Adrenal gland (tissue), 12 donors: Measurements from ENCODE around the gene ABHD11. TPM values are rescaled to one million over a fixed set of nuclear protein-coding genes. Genes with fewer than 3 reads are reported as not detected.

Experiments
- DNase-seq, 7 donors: peaks; one replicate each; pipeline ENCODE4 v3.0.0-alpha.2; 2019 to 2020
- H3K27ac ChIP-seq, 5 donors: fragments of 200-600 bp; sonication (generic) in 4 of 5; 1 replicate in 3 of 5; 2 replicates in 2 of 5; pipeline versions ENCODE4 v1.5.1 to v1.8.0; 2016 to 2020; ENCODE audit warnings: mild to moderate bottlenecking in 1 of 5
- H3K27me3 ChIP-seq: fragments of 200-600 bp; 2 replicates; pipeline ENCODE4 v1.8.0; 2021
- H3K36me3 ChIP-seq, 2 donors: fragments of 200-600 bp; replicated peaks in 1 of 2; 1 replicate in 1 of 2; 2 replicates in 1 of 2; pipeline versions ENCODE4 v1.5.1 to v1.8.0; 2018 to 2022
- H3K4me1 ChIP-seq, 2 donors: fragments of 200-600 bp; replicated peaks in 1 of 2; 1 replicate in 1 of 2; 2 replicates in 1 of 2; pipeline versions ENCODE4 v1.5.1 to v1.8.0; 2018 to 2021
- H3K4me3 ChIP-seq, 4 donors: fragments of 200-600 bp; sonication (generic) in 3 of 4; one replicate each; pipeline ENCODE4 v1.5.1; 2016 to 2018
- H3K9me3 ChIP-seq, 3 donors: fragments of 200-600 bp; sonication (generic) in 1 of 3; replicated peaks in 1 of 3; 1 replicate in 2 of 3; 2 replicates in 1 of 3; pipeline versions ENCODE4 v1.5.1 to v1.8.0; 2016 to 2021
- POLR2A ChIP-seq, 2 donors: fragments of 450-650 bp; IDR thresholded peaks; one replicate each; pipeline ENCODE4 v1.6.1; 2017; ENCODE audit warnings: antibody characterized with exemption in 2 of 2, mild to moderate bottlenecking in 2 of 2, moderate library complexity in 1 of 2
- WGBS, 4 donors: extraction: QIAGEN DNeasy Blood & Tissue Kit in 2 of 4; methylation state at CpG; one replicate each; pipeline versions ENCODE4 v1.1.5 to v1.1.7; 2013 to 2017; 5-methylcytosine and 5-hydroxymethylcytosine counted together
- intact Hi-C, 2 donors: fragments of 100-400 bp; cut with DNase I; formaldehyde crosslinking; loops; one replicate each; pipeline versions ENCODE4 v1.14.1 to v1.15.0; 2022 to 2023
- polyA plus RNA-seq, 3 donors: library from polyadenylated mRNA; stranded (reverse); fragments of 200-250 nt in 2 of 3; fragments of 350-450 nt in 1 of 3; fragmentation: Illumina TruSeq in 1 of 3; extraction: RNeasy Lipid Tissue Mini Kit (QIAGEN cat#74804) in 1 of 3; gene quantifications; one replicate each; pipeline ENCODE4 v1.2.3, GENCODE V29; 2013 to 2014
- total RNA-seq, 9 donors: library from RNA; depleted of rRNA in 4 of 9; stranded (reverse); fragments of >200 nt in 4 of 9; fragments of 120-200 nt in 1 of 9; fragmentation: NEBNext Ultra II Directional in 1 of 9; extraction: Animal tissue kit (Norgen Biotek cat#: 25700) in 1 of 9; gene quantifications; one replicate each; pipeline versions ENCODE4 v1.1.0 to v1.2.4, GENCODE V29; 2013 to 2023
- TF ChIP-seq, protein P1 (sequence below), 6 experiments: fragments of 450-650 bp in 4 of 6; fragments of 200-600 bp in 2 of 6; sonication (generic) in 1 of 6; IDR thresholded peaks; 1 replicate in 5 of 6; 2 replicates in 1 of 6; pipeline versions ENCODE4 v1.5.1 to v1.8.0; 2016 to 2021; ENCODE audit warnings: antibody characterized with exemption in 6 of 6, mild to moderate bottlenecking in 2 of 6, moderate library complexity in 1 of 6
- donor health status: healthy with polysubstance abuse.
- donor health status: Bipolar disorder and iron deficiency.
- donor health status: DM: yes; HTN: yes; CAD: no.
- donor health status: DM: no; HTN: no; CAD: no.
- donor health status: DM: no; HTN: no; CAD: no.
- donor health status: DM: yes; HTN: yes; CAD: no.

Gene ABHD11
- total and polyA plus RNA-seq, 12 donors, result 13.0 to 41.6 (median 18.4) TPM

DNA sequence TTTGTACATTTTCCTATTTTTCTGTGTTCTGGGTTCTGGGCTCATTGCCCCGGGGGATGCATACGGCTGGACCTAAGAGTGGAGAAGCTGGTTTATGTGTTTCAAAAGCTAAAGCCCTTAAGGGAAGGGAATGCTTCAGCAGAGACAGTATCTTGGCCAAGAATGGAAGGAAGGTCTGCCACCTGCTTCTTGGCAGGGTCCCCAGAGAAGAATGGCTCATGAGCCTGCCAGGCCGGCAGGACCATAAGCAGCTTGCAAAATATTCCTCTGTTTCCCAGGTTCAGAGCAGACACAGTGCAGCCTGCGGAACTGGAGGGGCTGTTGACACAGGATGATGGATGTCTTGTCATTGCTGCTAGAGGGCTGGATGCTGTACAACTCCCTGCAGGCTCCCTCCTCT, 7.8 kb upstream of the ABHD11 start:
- no peaks in the 10 kb centered on the region for H3K36me3 ChIP-seq
- intact Hi-C loops, result no loop called here
- H3K27ac ChIP-seq, result no peak overlapping the region
- H3K4me3 ChIP-seq, result no peak overlapping the region
- no peak for DNase-seq
- TF ChIP-seq, protein P1, sequence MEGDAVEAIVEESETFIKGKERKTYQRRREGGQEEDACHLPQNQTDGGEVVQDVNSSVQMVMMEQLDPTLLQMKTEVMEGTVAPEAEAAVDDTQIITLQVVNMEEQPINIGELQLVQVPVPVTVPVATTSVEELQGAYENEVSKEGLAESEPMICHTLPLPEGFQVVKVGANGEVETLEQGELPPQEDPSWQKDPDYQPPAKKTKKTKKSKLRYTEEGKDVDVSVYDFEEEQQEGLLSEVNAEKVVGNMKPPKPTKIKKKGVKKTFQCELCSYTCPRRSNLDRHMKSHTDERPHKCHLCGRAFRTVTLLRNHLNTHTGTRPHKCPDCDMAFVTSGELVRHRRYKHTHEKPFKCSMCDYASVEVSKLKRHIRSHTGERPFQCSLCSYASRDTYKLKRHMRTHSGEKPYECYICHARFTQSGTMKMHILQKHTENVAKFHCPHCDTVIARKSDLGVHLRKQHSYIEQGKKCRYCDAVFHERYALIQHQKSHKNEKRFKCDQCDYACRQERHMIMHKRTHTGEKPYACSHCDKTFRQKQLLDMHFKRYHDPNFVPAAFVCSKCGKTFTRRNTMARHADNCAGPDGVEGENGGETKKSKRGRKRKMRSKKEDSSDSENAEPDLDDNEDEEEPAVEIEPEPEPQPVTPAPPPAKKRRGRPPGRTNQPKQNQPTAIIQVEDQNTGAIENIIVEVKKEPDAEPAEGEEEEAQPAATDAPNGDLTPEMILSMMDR (IDR thresholded peaks at IDR 0.05), result no peak
- TF ChIP-seq POLR2A (IDR thresholded peaks at IDR 0.05), result no peak
- H3K27me3 ChIP-seq, result no peaks in the 10 kb centered on the region
- H3K9me3 ChIP-seq, result no peaks in the 10 kb centered on the region
- H3K4me1 ChIP-seq, result no peaks in the 10 kb centered on the region
- 54 to 73% (median 66%) methylated on average over 3 to 4 of the region's 4 CpGs for WGBS, 4 donors

DNA sequence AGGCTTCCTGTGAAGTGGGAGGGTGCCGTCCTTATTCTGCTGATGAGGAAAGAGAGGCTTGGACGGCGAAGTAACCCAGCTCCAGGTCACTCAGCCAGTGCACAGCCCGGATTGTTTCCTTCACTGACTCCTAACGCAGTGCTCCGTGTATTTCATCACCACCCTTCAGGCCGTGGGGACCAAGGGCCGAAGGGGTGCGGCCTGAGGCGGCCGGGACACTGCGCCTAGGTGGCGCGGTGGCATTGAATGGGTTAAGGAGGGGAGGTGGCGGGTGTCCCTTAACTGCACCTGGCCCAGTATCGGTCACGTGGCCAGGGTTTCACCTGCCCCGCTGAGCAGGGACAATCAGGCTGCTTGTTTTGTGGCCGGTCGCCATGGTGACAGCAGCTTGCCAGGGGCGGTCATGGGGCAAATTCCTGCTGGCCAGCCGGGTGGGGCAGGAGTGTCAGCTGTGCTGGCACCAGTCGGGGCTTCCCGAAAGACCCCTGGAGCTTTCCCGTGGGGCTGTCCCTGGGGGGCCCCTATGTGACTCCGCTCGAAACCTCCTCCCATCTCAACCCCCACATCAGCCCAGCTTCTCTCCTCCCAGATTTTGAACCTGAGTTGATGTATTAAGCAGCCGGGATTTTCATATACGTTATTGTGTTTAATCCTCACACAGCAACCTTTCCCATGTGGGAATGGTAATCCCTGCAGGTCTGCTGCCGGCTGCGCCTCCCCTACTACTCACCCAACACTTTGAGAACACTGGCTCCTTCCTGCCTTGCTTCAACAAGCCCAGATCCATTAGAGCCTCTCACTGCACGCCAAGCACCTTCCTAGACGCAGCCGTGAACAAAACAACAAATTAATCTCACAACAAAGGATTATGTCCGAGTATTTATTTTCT, 4.4 kb upstream of the ABHD11 start:
- TF ChIP-seq, protein P1 (IDR thresholded peaks at IDR 0.05), result no peak
- TF ChIP-seq POLR2A (IDR thresholded peaks at IDR 0.05), result no peak
- DNase-seq, result peak in 4 of 7 donors; percentile 21 to 70 (median 27)
- peaks cover 1 to 3% of the 10 kb centered on the region in 2 donors for H3K4me1 ChIP-seq
- no peaks in the 10 kb centered on the region for H3K9me3 ChIP-seq
- WGBS, 4 donors, result 48 to 61% (median 53%) methylated on average over 29 to 35 of the region's 35 CpGs
- no peaks in the 10 kb centered on the region for H3K36me3 ChIP-seq
- H3K27me3 ChIP-seq, result no peaks in the 10 kb centered on the region
- no peak overlapping the region for H3K4me3 ChIP-seq
- intact Hi-C loops, result loop anchor here in 1 of 2 donors (5.0 kb wide), 1 partner anchor 74 kb away; no protein-coding TSS in a partner anchor
- H3K27ac ChIP-seq, result no peak overlapping the region

DNA sequence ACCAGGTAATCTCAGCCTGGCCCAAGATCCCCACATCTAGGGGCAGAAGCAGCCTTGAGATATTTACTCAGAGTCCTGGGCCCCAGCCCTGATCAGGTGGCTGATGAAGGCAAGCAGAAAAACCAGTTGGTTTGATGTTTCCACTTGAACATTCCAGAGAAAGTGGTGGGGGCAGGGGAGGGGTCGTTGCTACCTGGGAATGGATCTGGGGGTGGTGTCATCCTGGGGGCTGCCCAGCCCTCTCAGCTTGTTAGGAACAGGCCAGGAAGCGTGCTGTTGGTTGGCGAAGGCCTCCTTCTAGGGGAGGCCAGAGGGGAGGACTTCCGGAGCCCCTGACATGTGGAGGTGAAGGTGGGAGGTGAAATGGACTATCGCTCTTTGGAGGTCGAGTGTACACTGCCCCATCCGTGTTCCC, 3.7 kb upstream of the ABHD11 start:
- Histone ChIP-seq H3K27ac (no peak overlapping the region), H3K27me3 (no peaks in the 10 kb centered on the region), H3K4me3 (no peak overlapping the region), H3K9me3 (no peaks in the 10 kb centered on the region), H3K36me3 (no peaks in the 10 kb centered on the region), H3K4me1 (peaks cover 7 to 8% of the 10 kb centered on the region in 2 donors)
- 0 to 68% (median 57%) methylated on average over 1 to 7 of the region's 7 CpGs for WGBS, 4 donors
- intact Hi-C loops, result loop anchor here in 1 of 2 donors (5.0 kb wide), 1 partner anchor 75 kb away; no protein-coding TSS in a partner anchor
- no peak for TF ChIP-seq POLR2A (IDR thresholded peaks at IDR 0.05)
- TF ChIP-seq, protein P1 (IDR thresholded peaks at IDR 0.05), result no peak
- no peak for DNase-seq

DNA sequence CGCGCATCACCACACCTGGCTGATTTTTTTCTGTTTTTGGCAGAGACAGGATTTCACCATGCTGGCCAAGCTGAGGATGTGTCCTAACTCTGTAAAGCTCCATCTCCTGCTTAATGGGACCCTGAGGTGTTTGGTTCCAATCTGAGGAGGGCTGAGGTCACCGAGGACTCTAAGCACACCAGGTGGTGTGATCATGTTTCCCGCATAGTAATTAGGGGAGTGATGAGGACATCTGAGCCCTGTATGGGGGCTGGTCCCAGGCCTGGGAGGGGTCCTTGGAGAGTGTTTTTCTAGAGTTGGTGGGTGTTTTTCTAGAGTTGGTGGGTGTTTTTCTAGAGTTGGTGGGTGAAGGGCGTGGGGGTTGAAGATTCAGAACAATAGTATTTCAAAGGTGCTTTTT, 3.0 kb upstream of the ABHD11 start:
- Histone ChIP-seq H3K4me3 (no peak overlapping the region), H3K4me1 (peaks cover 7 to 8% of the 10 kb centered on the region in 2 donors), H3K27ac (no peak overlapping the region), H3K9me3 (no peaks in the 10 kb centered on the region), H3K27me3 (no peaks in the 10 kb centered on the region), H3K36me3 (no peaks in the 10 kb centered on the region)
- no peak for DNase-seq
- TF ChIP-seq POLR2A (IDR thresholded peaks at IDR 0.05), result no peak
- TF ChIP-seq, protein P1 (IDR thresholded peaks at IDR 0.05), result no peak
- intact Hi-C loops, result loop anchor here in 1 of 2 donors (5.0 kb wide), 1 partner anchor 76 kb away; no protein-coding TSS in a partner anchor
- 90 to 100% (median 93%) methylated on average over 2 to 5 of the region's 5 CpGs for whole genome bisulfite sequencing, 4 donors
